CD14-positive monocyte (primary cell): ENCODE results near the gene PFDN5. TPM values are rescaled to one million over a fixed set of nuclear protein-coding genes. Genes with fewer than 3 reads are reported as not detected.

Source experiments
- DNase-seq, 3 donors: peaks; one replicate each; pipeline ENCODE4 v3.0.0-alpha.2; 2011 to 2022
- H2AFZ ChIP-seq: 2 replicates; pipeline ENCODE4 v1.6.0; 2012; ENCODE audit warnings: mild to moderate bottlenecking, low read depth, low read length, inconsistent platforms; ENCODE audit not compliant: insufficient read depth, poor library complexity, severe bottlenecking
- H3K27ac ChIP-seq, 2 donors: 1 replicate in 1 of 2; 2 replicates in 1 of 2; pipeline ENCODE4 v1.5.1; 2012 to 2013; ENCODE audit warnings: low read length in 2 of 2, control low read depth in 1 of 2, inconsistent platforms in 1 of 2, low read depth in 1 of 2, mild to moderate bottlenecking in 1 of 2
- H3K27me3 ChIP-seq, 2 donors: one replicate each; pipeline versions ENCODE4 v1.6.0 to v1.6.1; 2011 to 2013; ENCODE audit warnings: low read length in 2 of 2; ENCODE audit not compliant: control insufficient read depth in 2 of 2, insufficient read depth in 2 of 2
- H3K36me3 ChIP-seq, 2 donors: replicated peaks in 1 of 2; 1 replicate in 1 of 2; 2 replicates in 1 of 2; pipeline versions ENCODE4 v1.5.1 to v1.6.1; 2012 to 2013; ENCODE audit warnings: low read length in 2 of 2, control low read depth in 1 of 2, inconsistent platforms in 1 of 2, mild to moderate bottlenecking in 1 of 2; ENCODE audit not compliant: insufficient read depth in 2 of 2, control insufficient read depth in 1 of 2
- H3K4me1 ChIP-seq, 2 donors: 1 replicate in 1 of 2; 2 replicates in 1 of 2; pipeline versions ENCODE4 v1.5.1 to v1.6.1; 2012 to 2013; ENCODE audit warnings: low read length in 2 of 2, control low read depth in 1 of 2, inconsistent platforms in 1 of 2, mild to moderate bottlenecking in 1 of 2, moderate library complexity in 1 of 2; ENCODE audit not compliant: insufficient read depth in 2 of 2, control insufficient read depth in 1 of 2
- H3K4me2 ChIP-seq: replicated peaks from 2 replicates; pipeline ENCODE3; 2012; ENCODE audit warnings: low read length, moderate library complexity, mild to moderate bottlenecking; ENCODE audit not compliant: poor library complexity, severe bottlenecking; ENCODE audit errors: extremely low read depth
- H3K4me3 ChIP-seq, 3 experiments: fragments of 200-600 bp in 1 of 3; sonication (generic) in 1 of 3; replicated peaks in 1 of 3; 1 replicate in 2 of 3; 2 replicates in 1 of 3; pipeline ENCODE4 v1.5.1; 2011 to 2013; ENCODE audit warnings: low read length in 3 of 3, mild to moderate bottlenecking in 3 of 3, control low read depth in 2 of 3, low read depth in 2 of 3, inconsistent platforms in 1 of 3, moderate library complexity in 1 of 3
- H3K79me2 ChIP-seq: 2 replicates; pipeline ENCODE4 v1.6.0; 2012; ENCODE audit warnings: mild to moderate bottlenecking, control low read depth, inconsistent platforms, low read length, moderate library complexity; ENCODE audit not compliant: insufficient read depth
- H3K9ac ChIP-seq: 2 replicates; pipeline ENCODE4 v1.6.0; 2017; ENCODE audit warnings: low read length, mild to moderate bottlenecking; ENCODE audit not compliant: insufficient read depth, poor library complexity, severe bottlenecking
- H3K9me3 ChIP-seq, 2 donors: replicated peaks in 1 of 2; 1 replicate in 1 of 2; 2 replicates in 1 of 2; pipeline versions ENCODE4 v1.5.1 to v1.6.1; 2012 to 2013; ENCODE audit warnings: low read length in 2 of 2, control low read depth in 1 of 2; ENCODE audit not compliant: control insufficient read depth in 1 of 2, insufficient read depth in 1 of 2
- H4K20me1 ChIP-seq: 2 replicates; pipeline ENCODE4 v1.6.0; 2012; ENCODE audit warnings: mild to moderate bottlenecking, low read length, control low read depth, moderate library complexity; ENCODE audit not compliant: insufficient read depth
- H3K27ac Mint-ChIP-seq, 7 donors: one replicate each; pipeline ENCODE4 v1.8.0; 2020; ENCODE audit warnings: mild to moderate bottlenecking in 7 of 7, mixed read lengths in 7 of 7, moderate library complexity in 6 of 7, inconsistent platforms in 2 of 7
- H3K27me3 Mint-ChIP-seq, 3 donors: one replicate each; pipeline ENCODE4 v1.8.0; 2021 to 2022; ENCODE audit warnings: low read depth in 3 of 3, mild to moderate bottlenecking in 3 of 3, mixed read lengths in 3 of 3, moderate library complexity in 3 of 3, inconsistent platforms in 1 of 3
- H3K36me3 Mint-ChIP-seq, 2 donors: one replicate each; pipeline ENCODE4 v1.8.0; 2020; ENCODE audit warnings: mixed read lengths in 2 of 2, inconsistent platforms in 1 of 2, mild to moderate bottlenecking in 1 of 2
- H3K4me1 Mint-ChIP-seq: one replicate; pipeline ENCODE4 v1.8.0; 2020; ENCODE audit warnings: mild to moderate bottlenecking, mixed read lengths
- H3K4me3 Mint-ChIP-seq, 2 donors: one replicate each; pipeline ENCODE4 v1.8.0; 2020; ENCODE audit warnings: mild to moderate bottlenecking in 2 of 2, mixed read lengths in 2 of 2, moderate library complexity in 1 of 2
- H3K9me3 Mint-ChIP-seq, 7 donors: one replicate each; pipeline ENCODE4 v1.8.0; 2020 to 2022; ENCODE audit warnings: mixed read lengths in 7 of 7, mild to moderate bottlenecking in 6 of 7, moderate library complexity in 6 of 7, inconsistent platforms in 2 of 7
- WGBS: methylation state at CpG from one replicate; pipeline ENCODE4 v1.1.5; 2013; ENCODE audit warnings: missing lambda C conversion rate; ENCODE audit not compliant: insufficient coverage; 5-methylcytosine and 5-hydroxymethylcytosine counted together
- intact Hi-C, 2 donors: fragments of 100-400 bp; cut with micrococcal nuclease; formaldehyde crosslinking; loops; one replicate each; pipeline versions ENCODE4 v1.15.0 to v1.15.1; 2023
- polyA plus RNA-seq, 3 donors: library from polyadenylated mRNA; depleted of rRNA in 1 of 3; unstranded in 2 of 3; stranded (reverse) in 1 of 3; fragments of 300-500 nt in 2 of 3; fragments of >200 nt in 1 of 3; fragmentation: Illumina TruSeq in 2 of 3; gene quantifications; 1 replicate in 2 of 3; 2 replicates in 1 of 3; pipeline ENCODE4 v1.2.3, GENCODE V29; 2012 to 2021
- TF ChIP-seq, protein P1 (sequence below): fragments of 200-600 bp; IDR thresholded peaks from one replicate; pipeline ENCODE4 v1.8.0; 2022; ENCODE audit warnings: antibody characterized with exemption, mild to moderate bottlenecking

Gene PFDN5
- polyA plus RNA-seq, 3 donors, result 1,474 to 2,196 (median 1,751) TPM

DNA sequence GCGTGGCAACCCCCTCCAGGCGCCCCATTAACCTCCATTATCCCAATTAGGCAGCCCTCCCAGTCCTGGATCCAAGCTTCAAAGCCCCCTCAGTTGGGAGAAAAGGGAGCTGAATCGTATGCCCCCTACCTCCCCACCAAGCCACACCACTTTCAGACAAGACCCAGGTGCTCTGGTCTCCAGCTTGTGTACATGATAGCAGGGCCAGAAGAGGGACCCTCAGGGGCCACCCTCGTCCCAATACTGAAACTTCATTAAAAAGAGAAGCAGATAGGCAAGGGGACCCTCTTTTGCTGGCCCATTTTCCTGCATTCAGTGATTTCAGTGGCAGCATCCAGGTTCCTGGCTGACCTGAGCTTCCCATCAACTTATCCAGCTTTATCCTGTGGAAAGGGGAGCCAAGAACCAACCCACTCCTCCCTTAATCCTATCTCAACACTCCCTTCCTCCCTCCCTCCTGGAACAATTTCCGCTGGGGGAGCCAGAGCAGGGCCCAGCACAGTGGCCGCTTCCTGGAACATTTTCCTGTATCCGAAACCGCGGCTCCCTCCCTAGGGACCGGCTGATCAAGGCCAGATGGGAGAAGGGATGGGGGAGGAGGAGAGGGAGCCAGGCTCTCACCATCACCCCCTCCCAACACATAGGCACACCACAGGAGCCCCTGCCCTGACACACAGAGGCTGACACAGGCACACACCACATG, 50.3 kb downstream of the PFDN5 start:
- H4K20me1 ChIP-seq, result no peaks in the 10 kb centered on the region
- H3K4me3 ChIP-seq, result peak overlapping the region in 2 of 3 experiments; percentile 59 to 86
- 56% methylated on average over 1 of the region's 10 CpGs for WGBS
- H3K27ac ChIP-seq, result no peak overlapping the region
- H3K4me1 Mint-ChIP-seq, result peaks cover 20% of the 10 kb centered on the region
- H3K27me3 ChIP-seq, result peaks cover 0 to 10% of the 10 kb centered on the region in 2 donors
- H3K9me3 Mint-ChIP-seq, result peaks cover 0 to 10% (median 2%) of the 10 kb centered on the region in 7 donors
- peaks cover 11 to 22% (median 20%) of the 10 kb centered on the region in 3 donors for H3K27me3 Mint-ChIP-seq
- no peaks in the 10 kb centered on the region for H3K9me3 ChIP-seq
- DNase-seq, result no peak
- peak overlapping the region; percentile 99 for H2AFZ ChIP-seq
- peaks cover 15 to 18% of the 10 kb centered on the region in 2 donors for H3K4me1 ChIP-seq
- peak overlapping the region; percentile 71 for H3K9ac ChIP-seq
- TF ChIP-seq, protein P1, sequence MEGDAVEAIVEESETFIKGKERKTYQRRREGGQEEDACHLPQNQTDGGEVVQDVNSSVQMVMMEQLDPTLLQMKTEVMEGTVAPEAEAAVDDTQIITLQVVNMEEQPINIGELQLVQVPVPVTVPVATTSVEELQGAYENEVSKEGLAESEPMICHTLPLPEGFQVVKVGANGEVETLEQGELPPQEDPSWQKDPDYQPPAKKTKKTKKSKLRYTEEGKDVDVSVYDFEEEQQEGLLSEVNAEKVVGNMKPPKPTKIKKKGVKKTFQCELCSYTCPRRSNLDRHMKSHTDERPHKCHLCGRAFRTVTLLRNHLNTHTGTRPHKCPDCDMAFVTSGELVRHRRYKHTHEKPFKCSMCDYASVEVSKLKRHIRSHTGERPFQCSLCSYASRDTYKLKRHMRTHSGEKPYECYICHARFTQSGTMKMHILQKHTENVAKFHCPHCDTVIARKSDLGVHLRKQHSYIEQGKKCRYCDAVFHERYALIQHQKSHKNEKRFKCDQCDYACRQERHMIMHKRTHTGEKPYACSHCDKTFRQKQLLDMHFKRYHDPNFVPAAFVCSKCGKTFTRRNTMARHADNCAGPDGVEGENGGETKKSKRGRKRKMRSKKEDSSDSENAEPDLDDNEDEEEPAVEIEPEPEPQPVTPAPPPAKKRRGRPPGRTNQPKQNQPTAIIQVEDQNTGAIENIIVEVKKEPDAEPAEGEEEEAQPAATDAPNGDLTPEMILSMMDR, result peak; percentile 37
- peaks cover 0 to 3% of the 10 kb centered on the region in 2 donors for H3K36me3 Mint-ChIP-seq
- intact Hi-C loops, result loop anchor here in 1 of 2 donors (2.0 kb wide), 1 partner anchor 21 kb away; no protein-coding TSS in a partner anchor
- H3K4me2 ChIP-seq, result peak overlapping the region; percentile 97
- no peak overlapping the region for H3K27ac Mint-ChIP-seq
- peak overlapping the region; percentile 98 to 100 for H3K4me3 Mint-ChIP-seq
- H3K36me3 ChIP-seq, result no peaks in the 10 kb centered on the region
- no peaks in the 10 kb centered on the region for H3K79me2 ChIP-seq

DNA sequence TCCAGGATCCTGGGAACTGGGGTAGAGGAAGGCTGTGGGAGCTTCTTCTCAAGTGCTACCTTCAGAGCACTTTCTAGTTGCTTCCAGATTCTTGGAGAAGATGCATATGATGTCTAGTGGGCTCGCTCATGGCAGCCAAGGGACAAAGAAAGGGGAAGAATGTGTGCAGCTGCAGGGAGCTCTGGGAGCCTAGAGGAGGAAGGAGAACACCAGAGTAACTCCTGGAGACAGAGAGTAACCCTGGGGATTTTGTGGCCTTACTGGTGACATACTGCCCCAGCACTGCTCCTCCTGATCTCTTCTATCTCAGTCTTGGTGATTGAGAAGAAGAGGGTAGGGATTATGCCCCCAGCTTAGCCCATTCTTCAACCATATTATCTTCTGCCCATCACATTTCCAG, 51.1 kb downstream of the PFDN5 start:
- WGBS, result 21% methylated on average over 1 of the region's 1 CpG
- H3K27me3 ChIP-seq, result peaks cover 0 to 10% of the 10 kb centered on the region in 2 donors
- no peak overlapping the region for H3K4me3 ChIP-seq
- Mint-ChIP-seq H3K27ac (no peak overlapping the region), H3K27me3 (peaks cover 11 to 22% (median 15%) of the 10 kb centered on the region in 3 donors), H3K36me3 (peaks cover 0 to 3% of the 10 kb centered on the region in 2 donors), H3K4me1 (peaks cover 20% of the 10 kb centered on the region), H3K9me3 (peaks cover 0 to 10% (median 2%) of the 10 kb centered on the region in 7 donors), H3K4me3 (no peak overlapping the region)
- H3K79me2 ChIP-seq, result no peaks in the 10 kb centered on the region
- no peak for DNase-seq
- H3K4me2 ChIP-seq, result no peak overlapping the region
- no peaks in the 10 kb centered on the region for H3K9me3 ChIP-seq
- H3K4me1 ChIP-seq, result peaks cover 15 to 18% of the 10 kb centered on the region in 2 donors
- no peak overlapping the region for H3K27ac ChIP-seq
- TF ChIP-seq, protein P1, result no peak
- no peak overlapping the region for H2AFZ ChIP-seq
- H3K36me3 ChIP-seq, result no peaks in the 10 kb centered on the region
- intact Hi-C loops, result no loop called here
- no peaks in the 10 kb centered on the region for H4K20me1 ChIP-seq
- no peak overlapping the region for H3K9ac ChIP-seq
